HCT116 (cell line): ENCODE data around the gene ETFDH.

Experiments
- ATF3 ChIP-seq: IDR thresholded peaks from 2 replicates; pipeline ENCODE4 v1.6.1; 2012
- CTCF ChIP-seq, 3 experiments: fragments of 200-600 bp in 1 of 3; sonication (generic) in 1 of 3; IDR thresholded peaks in 2 of 3; conservative IDR thresholded peaks in 1 of 3; 2 replicates each; pipeline ENCODE4 v1.5.1; 2012 to 2017; ENCODE audit warnings: low read depth in 2 of 3, low read length in 2 of 3, antibody characterized with exemption in 1 of 3, borderline replicate concordance in 1 of 3, control low read depth in 1 of 3, mild to moderate bottlenecking in 1 of 3, mixed read lengths in 1 of 3, mixed run types in 1 of 3, moderate library complexity in 1 of 3; ENCODE audit not compliant: insufficient read depth in 1 of 3
- EZH2 ChIP-seq: fragments of 200-600 bp; sonication (generic); IDR thresholded peaks from 2 replicates; pipeline ENCODE4 v1.6.1; 2017; ENCODE audit warnings: antibody characterized with exemption, mixed run types
- POLR2A ChIP-seq: IDR thresholded peaks from 2 replicates; pipeline ENCODE4 v1.7.0; 2011; ENCODE audit warnings: borderline replicate concordance; ENCODE audit not compliant: insufficient read depth, insufficient read length; ENCODE audit errors: extremely low read depth
- POLR2AphosphoS5 ChIP-seq: IDR thresholded peaks from 2 replicates; pipeline ENCODE4 v1.6.1; 2011; ENCODE audit warnings: mild to moderate bottlenecking, low read depth, low read length, moderate library complexity
- SRF ChIP-seq: IDR thresholded peaks from 2 replicates; pipeline ENCODE4 v1.6.1; 2012; ENCODE audit warnings: low read depth
- TCF7L2 ChIP-seq: IDR thresholded peaks from 2 replicates; pipeline ENCODE4 v1.7.0; 2011; ENCODE audit warnings: borderline replicate concordance, inconsistent platforms; ENCODE audit not compliant: insufficient read depth, insufficient read length; ENCODE audit errors: extremely low read depth
- ZNF274 ChIP-seq: fragments of 200-500 bp; sonication (Bioruptor generic); IDR thresholded peaks from 2 replicates; pipeline ENCODE4 v1.6.1; 2014; ENCODE audit warnings: mild to moderate bottlenecking, low read depth, low read length, inconsistent platforms

- TF ChIP-seq CTCF (IDR thresholded peaks at IDR 0.05 in 2 of 3, conservative IDR thresholded peaks at IDR 0.05 in 1 of 3; ENCODE audit: borderline replicate concordance in 1 of 3, insufficient read depth in 1 of 3, low read depth in 2 of 3, low read length in 2 of 3) = no peak
- TF ChIP-seq EZH2 = no peak
- TF ChIP-seq POLR2A = no peak
- no peak for TF ChIP-seq ZNF274
- no peak for TF ChIP-seq TCF7L2
- no peak for TF ChIP-seq POLR2AphosphoS5
- no peak for TF ChIP-seq ATF3
- no peak for TF ChIP-seq SRF
These were observed 43.7 kb downstream of the ETFDH start for GRCh38 chr4:158715802-158716201.
